Islet precursor cell (in vitro differentiated cells): ENCODE data around the gene MRPL16.
"Not testable (repeated sequence)": the region's sequence is repeated elsewhere in the genome, so short reads cannot be mapped to it uniquely, and the experiment has no call there.

Experiments
- DNase-seq: peaks from one replicate; pipeline ENCODE4 v3.0.0-alpha.2; 2018

Gene MRPL16

GRCh38 chr11:59810189-59810910 is at the start of gene MRPL16:
Gene MRPL16 (minus strand): TSS chr11:59810778. CDS start chr11:59810658, 120 bp downstream.
- DNase-seq = peak; percentile 97

GRCh38 chr11:59859673-59860072 is 49.1 kb upstream of the MRPL16 start:
- no peak for DNase-seq

- DNase-seq = peak; percentile 68
These were observed 47.2 kb upstream of the MRPL16 start for GRCh38 chr11:59857439-59858434.

- DNase-seq = no peak
These were observed 44.3 kb upstream of the MRPL16 start for GRCh38 chr11:59854871-59855270.

- DNase-seq = not testable (repeated sequence)
These were observed 40.8 kb upstream of the MRPL16 start for GRCh38 chr11:59851416-59851815.

- DNase-seq = not testable (repeated sequence)
These were observed 39.0 kb upstream of the MRPL16 start for GRCh38 chr11:59849551-59849950.

- no peak for DNase-seq
These were observed 38.6 kb upstream of the MRPL16 start for GRCh38 chr11:59849129-59849528.

GRCh38 chr11:59848439-59848838 is 37.9 kb upstream of the MRPL16 start:
- DNase-seq = not testable (repeated sequence)

- DNase-seq = no peak
These were observed 37.0 kb upstream of the MRPL16 start for GRCh38 chr11:59847626-59848025.

- DNase-seq = no peak
These were observed 36.0 kb upstream of the MRPL16 start for GRCh38 chr11:59846556-59846955.

GRCh38 chr11:59845399-59845798 is 34.8 kb upstream of the MRPL16 start, which contains the start of gene CBLIF:
Gene CBLIF (minus strand): TSS chr11:59845499. CDS start chr11:59845453, 46 bp downstream.
- no peak for DNase-seq

GRCh38 chr11:59842316-59842715 is 31.7 kb upstream of the MRPL16 start:
- DNase-seq = no peak

GRCh38 chr11:59841514-59841913 is 30.9 kb upstream of the MRPL16 start:
- DNase-seq = no peak

GRCh38 chr11:59839615-59840014 is 29.0 kb upstream of the MRPL16 start:
- no peak for DNase-seq

- no peak for DNase-seq
These were observed 23.0 kb upstream of the MRPL16 start for GRCh38 chr11:59833602-59834001.

- no peak for DNase-seq
These were observed 18.8 kb upstream of the MRPL16 start for GRCh38 chr11:59829358-59829757.

GRCh38 chr11:59822989-59823566 is 12.5 kb upstream of the MRPL16 start:
- DNase-seq = peak; percentile 58

- no peak for DNase-seq
These were observed 8.0 kb upstream of the MRPL16 start for GRCh38 chr11:59818572-59818971.

GRCh38 chr11:59816434-59816833 is 5.9 kb upstream of the MRPL16 start:
- DNase-seq = not testable (repeated sequence)

GRCh38 chr11:59815754-59816153 is 5.2 kb upstream of the MRPL16 start:
- no peak for DNase-seq

GRCh38 chr11:59814021-59814420 is 3.4 kb upstream of the MRPL16 start:
- no peak for DNase-seq

- DNase-seq = no peak
These were observed 2.8 kb upstream of the MRPL16 start for GRCh38 chr11:59813364-59813763.

GRCh38 chr11:59812220-59812619 is 1.6 kb upstream of the MRPL16 start:
- no peak for DNase-seq
